IPS-18c (cell line): ENCODE data around the gene ETHE1.

Source experiments
- H3K4me3 ChIP-seq: 2 replicates; pipeline ENCODE4 v1.7.0; 2013; ENCODE audit warnings: low read depth, mild to moderate bottlenecking, low read length, moderate library complexity; ENCODE audit not compliant: insufficient read depth
- H3K9me3 ChIP-seq: one replicate; pipeline ENCODE4 v1.6.1; 2013; ENCODE audit warnings: mild to moderate bottlenecking, low read length, moderate library complexity; ENCODE audit not compliant: control insufficient read depth, insufficient read depth

The ETHE1 gene

DNA sequence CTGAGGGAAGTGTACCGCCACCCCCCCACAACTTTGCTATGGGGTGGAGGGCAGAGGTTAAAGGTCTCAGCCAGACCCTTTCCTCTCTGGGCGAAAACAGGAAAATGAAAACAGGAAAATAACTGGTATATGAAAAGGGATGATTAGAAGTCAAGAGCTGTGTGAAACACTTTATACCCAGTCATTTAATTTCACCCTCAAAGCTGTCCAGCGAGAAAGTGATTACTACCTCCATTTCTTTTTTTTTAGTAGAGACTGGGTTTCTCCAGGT lies 21.9 kb downstream of the ETHE1 start:
- Histone ChIP-seq H3K4me3 (peak overlapping the region; percentile 75), H3K9me3 (no peaks in the 10 kb centered on the region)

DNA sequence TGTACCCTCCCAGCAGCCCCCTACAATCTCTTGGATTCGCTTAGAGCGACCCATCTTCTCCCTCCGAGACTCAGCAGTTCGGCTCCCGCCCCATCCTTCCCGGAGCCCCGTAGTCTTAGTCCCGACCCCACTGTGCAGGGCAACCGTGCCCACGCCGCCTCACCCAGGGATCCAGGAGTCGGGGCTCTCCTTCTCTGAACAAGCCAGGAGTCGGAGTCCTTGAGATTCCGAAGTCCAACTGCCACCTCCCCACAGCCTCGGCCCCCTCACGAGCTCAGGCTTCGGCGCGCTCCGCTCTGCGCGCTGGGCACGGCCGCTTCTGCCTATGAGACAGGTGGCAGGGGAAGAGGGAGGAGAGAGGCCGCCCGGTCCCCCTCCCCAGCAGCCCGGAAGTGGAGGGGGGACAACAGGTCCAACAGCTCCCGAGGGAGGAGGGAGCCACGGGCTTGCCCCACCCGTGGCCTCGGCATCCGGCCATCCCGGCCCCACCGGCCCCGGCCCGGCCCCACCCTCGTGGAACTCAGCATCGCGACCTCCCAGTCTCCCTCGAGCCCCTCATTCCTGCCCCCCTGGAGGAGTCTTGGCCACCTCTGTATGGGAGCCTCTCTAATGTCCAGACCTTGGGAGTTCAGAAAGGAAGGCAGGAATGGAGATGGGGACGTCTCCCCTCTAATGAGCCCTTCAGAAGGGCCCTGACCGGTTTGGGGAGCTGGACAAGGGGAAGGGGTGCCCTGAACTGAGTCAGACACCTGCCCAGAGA lies 22.4 kb downstream of the ETHE1 start, which contains the start of gene PHLDB3:
Gene PHLDB3, minus strand, starts transcription at position 321 of the 760 bp plus-strand sequence. CDS start 628 bp downstream, outside the sequence.
- no peaks in the 10 kb centered on the region for H3K9me3 ChIP-seq
- peak within 1 kb of the TSS; percentile 75 for H3K4me3 ChIP-seq

DNA sequence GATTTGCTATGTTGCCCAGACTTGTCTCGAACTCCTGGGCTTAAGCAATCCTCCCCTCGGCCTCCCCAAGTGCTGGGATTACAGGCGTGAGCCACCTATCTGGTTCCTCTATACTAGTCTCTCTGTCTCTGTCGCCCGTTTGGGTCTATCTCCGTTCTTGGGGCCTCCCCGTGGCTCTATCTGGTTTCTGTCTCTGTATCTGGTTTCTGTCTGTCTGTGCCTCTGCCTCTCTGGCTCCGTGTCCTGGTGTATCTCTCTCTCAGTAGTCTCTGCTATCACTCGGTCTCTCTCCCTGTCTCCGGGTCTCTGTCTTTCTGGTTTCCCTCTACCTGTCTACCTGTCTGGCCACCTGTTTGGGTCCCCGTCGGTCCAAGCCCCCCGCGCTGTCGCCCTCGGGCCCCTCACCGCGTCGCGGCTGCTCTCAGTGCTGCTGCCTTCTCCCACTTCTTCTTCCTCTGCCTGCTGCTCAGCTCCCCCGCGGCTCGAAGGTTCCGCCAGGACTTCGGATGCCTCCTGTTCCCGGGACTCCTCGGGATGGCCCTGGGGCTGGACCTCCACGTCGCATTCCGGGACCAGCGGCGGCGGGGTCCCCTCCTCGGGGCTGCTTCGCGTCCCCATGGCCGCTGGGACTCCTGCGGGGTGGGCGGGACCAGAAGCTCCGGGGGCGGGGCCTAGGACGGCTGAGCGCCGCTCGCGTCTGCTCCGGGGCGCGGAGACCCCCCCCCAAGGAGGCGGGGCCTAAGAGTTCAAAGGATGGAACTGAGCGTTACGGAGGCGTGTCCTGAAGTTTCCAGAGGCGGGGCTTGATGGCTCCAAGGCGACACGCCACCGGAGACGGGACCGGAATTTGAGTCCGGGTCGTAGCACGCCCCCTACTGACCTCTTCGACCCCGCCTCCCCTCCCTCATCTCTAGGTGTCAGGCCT lies 23.2 kb downstream of the ETHE1 start:
- Histone ChIP-seq H3K9me3 (no peaks in the 10 kb centered on the region), H3K4me3 (peak overlapping the region; percentile 75)

DNA sequence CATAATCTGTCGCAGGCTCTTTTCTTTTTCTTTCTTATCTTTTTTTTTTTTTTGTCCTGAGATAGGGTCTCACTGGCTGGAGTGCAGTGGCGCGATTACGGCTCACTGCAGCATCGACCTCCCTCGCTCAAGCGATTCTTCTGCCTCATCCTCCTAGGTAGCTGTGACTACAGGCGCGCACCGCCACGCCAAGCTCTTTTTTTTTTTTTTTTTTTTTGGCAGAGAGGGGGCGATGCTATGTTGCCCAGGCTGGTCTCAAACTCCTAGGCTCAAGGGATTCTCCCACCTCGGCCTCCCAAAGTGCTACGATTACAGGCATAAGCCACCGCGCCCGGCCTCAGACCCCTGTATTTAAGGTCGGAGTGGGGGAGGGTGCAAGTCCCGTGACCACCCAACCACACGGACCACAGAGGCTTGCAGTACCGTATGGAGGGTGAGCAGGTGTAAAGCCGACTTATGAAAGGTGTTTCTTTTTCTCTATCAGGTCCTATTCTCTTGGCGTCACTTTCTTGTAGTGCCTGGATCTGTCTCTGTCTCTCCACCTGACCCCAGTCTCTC lies 24.5 kb downstream of the ETHE1 start:
- Histone ChIP-seq H3K4me3 (no peak overlapping the region), H3K9me3 (no peaks in the 10 kb centered on the region)

DNA sequence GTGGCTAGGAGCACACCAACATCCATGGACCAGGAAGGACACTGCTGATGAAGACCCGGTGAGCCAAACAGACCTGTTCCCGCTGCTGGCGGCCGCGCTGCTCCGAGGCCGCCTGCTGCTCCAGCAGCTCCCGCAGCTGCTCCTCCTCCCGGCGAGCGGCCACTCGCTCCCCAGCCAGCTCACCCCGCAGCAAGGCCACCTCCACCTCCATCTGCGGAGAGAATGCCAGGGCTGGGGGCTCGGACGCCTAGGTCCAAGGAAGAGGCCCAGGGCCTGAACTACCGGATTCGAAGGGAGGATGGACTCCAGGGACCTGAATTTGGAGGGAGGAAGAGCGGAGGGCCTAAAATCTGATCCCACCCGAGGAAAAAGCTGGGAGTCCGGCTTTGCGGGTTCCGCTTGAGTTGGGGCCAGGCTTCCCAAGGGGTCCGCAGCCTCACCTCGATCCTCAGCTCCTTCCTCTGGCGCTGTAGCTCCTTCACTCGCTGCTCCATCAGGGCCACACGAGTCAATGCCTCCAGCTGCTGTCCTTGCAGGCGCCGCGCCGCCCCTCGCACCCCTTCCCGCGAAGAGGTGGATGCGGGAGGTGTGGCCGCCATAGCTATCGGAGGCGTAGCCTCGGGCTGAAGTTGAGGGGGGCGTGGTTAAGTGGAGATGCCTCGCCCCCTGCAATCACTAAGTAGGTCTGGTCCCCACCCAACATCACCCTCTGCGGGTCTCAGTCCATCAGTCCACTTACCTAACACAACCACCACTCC lies 25.2 kb downstream of the ETHE1 start:
- H3K9me3 ChIP-seq, result no peaks in the 10 kb centered on the region

DNA sequence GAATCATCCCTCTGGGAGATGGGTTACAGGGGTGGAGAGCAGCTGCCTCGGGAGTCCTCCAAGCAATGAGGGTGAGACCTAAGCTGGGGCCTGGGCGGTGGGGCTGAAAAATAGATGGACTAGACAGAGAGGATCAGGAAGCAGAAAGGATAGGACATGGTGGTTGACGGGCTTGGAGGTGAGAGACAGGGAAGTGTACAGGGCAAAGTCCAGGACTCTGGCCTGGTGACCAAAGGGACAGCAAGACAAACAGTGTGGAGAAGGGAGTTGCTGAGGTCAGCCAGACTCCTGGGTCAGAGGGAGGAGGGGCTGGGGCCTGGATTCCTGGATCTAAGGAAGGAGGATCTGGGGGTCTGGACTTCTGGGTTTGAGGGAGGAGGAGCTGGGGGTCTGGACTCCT lies 28.0 kb downstream of the ETHE1 start:
- no peak overlapping the region for H3K4me3 ChIP-seq
- no peaks in the 10 kb centered on the region for H3K9me3 ChIP-seq

More for the DNA sequence above, 25.2 kb downstream of the ETHE1 start:
- H3K4me3 ChIP-seq, result peak overlapping the region; percentile 60

DNA sequence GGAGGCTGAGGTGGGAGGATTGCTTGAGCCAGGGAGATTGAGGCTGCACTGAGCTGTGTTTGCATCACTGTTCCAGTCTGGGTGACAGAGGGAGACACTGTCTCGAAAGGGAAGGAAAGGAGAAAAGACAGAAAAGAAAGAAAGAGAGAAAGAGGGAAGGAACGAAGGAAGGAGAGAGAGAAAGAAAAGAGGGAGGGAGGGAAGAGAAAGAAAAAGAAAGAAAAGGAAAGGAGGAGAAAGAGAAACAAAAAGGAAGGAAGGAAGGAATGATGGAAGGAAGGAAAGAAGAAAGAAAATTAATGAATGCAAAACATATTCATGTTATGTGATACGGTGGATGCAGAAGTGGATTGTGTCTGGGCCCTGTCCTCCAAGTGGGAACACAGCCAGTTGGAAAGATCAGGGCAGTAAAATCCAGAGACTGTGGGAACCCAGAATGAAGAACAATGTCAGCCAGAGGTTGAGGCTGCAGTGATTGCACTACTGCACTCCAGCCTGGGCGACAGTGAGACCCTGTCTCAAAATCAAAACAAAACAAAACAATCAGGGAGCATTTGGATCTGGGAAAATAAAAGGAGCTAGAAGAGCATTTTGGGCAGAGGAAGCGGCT lies 28.7 kb downstream of the ETHE1 start:
- Histone ChIP-seq H3K4me3 (no peak overlapping the region), H3K9me3 (no peaks in the 10 kb centered on the region)

DNA sequence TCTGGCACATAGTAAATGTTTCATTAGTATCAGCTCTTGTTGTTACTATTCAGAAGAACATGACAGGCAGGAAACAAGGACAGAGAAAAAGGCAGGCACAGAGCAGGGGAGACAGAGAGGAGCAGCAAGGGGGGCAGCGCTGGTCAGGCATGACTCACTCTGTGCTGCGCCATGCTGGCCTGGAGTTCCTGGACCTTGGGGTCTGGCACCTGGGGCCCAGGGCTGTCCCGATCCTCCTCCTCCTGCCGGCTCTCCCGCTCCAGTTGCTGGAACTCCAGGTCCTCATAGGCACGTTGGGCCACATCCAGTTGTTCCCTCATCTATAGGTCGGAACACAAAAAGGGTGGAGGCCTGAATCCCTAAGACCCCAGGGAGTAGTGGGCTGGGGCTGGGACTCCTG lies 30.0 kb downstream of the ETHE1 start:
- H3K4me3 ChIP-seq, result no peak overlapping the region
- H3K9me3 ChIP-seq, result no peaks in the 10 kb centered on the region

DNA sequence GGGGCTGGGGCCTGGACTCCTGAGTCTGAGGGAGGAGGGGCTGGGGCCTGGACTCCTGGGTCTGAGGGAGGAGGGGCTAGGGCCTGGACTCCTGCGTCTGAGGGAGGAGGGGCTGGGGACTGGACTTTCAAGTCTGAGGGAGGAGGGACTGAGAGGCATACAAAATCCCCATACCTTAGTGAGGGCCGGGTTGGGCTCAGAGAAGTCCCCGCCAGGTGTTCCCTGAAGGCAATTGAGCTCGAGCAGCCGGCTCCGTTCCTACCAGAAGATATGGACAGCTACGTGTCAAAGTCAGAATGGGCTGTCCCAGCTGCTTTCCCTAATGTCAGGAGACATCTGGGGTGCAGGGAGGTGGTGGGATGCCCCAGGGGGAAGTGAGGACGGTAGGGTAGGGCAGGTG lies 31.9 kb downstream of the ETHE1 start:
- no peak overlapping the region for H3K4me3 ChIP-seq
- no peaks in the 10 kb centered on the region for H3K9me3 ChIP-seq

DNA sequence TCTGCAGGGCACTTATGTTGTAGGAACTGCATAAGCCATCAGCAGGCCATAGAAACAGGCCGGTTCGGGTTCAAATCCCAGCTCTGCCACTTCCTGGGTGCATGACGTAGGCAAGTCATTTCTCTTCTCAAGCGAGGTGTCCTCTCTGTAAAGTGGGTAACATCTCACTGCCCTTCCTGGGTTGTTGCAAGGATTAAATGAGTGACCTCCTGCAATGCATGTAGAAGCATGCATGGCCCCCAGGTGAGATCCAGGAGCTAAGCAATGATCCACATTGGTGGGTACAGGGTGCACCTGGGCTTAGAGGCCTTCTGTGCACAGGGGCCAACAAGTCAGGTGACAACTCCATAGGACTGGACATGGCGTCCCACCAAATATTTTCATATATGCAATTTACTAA lies 36.2 kb downstream of the ETHE1 start:
- Histone ChIP-seq H3K9me3 (no peaks in the 10 kb centered on the region), H3K4me3 (no peak overlapping the region)

DNA sequence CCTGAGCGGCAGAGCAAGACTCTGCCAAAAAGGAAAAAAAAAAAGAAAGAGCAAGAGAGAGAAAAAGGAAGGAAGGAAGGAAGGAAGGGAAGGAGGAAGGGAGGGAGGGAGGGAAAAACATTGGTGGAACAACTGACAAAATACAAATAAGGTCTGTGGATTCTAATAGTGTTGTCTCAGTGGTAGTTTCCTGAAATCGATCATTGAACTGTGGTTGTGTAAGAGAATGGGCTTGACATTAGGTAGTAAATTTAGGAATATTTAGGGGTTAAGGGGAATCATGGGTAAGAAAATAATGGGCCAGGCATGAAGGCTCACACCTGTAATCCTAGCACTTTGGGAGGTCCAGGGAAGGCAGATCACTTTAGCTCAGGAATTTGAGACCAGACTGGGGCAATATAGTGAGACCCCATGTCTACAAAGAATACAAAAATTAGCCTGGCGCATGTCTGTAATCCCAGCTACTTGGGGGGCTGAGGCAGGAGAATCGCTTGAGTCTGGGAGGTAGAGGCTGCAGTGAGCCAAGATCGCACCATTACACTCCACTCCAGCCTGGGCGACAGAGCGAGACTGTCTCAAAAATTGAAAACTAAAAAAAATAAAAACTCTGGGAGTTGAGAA lies 36.9 kb downstream of the ETHE1 start:
- H3K9me3 ChIP-seq, result no peaks in the 10 kb centered on the region

DNA sequence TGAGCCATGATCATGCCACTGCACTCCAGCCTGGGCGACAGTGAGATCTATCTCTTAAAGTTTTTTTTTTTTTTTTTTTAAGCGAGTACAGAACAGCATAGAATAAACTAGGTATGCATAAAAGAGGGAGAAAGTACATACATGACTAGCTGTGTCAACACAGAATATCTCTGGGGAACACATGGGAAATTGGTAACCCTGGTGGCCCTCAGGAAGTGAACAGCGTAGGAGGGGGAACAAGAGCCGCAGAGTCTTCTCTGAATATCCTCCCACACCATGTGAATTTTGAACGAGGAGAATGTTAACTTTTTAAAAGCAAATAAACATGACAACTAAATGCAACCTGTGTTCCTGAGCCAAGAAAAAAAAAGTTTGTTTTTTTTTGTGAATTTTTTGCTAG lies 37.7 kb downstream of the ETHE1 start:
- Histone ChIP-seq H3K4me3 (no peak overlapping the region), H3K9me3 (no peaks in the 10 kb centered on the region)

More for the DNA sequence above, 36.9 kb downstream of the ETHE1 start:
- no peak overlapping the region for H3K4me3 ChIP-seq

DNA sequence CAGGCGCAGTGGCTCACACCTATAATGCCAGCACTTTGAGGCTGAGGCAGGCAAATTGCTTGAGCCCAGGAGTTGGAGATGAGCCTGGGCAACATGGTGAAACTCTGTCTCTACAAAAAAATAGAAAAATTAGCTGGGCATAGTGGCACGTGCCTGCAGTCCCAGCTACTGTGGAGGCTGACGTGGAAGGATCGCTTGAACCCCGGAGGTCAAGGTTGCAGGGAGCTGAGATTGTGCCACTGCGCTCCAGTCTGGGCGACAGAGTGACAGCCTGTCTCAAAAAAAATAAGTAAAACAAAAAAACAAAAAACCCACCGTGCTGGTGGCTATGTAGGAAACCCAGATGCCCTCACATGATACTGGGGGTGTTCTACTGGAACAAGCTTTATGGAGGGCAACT lies 38.8 kb downstream of the ETHE1 start:
- Histone ChIP-seq H3K4me3 (no peak overlapping the region), H3K9me3 (no peaks in the 10 kb centered on the region)

DNA sequence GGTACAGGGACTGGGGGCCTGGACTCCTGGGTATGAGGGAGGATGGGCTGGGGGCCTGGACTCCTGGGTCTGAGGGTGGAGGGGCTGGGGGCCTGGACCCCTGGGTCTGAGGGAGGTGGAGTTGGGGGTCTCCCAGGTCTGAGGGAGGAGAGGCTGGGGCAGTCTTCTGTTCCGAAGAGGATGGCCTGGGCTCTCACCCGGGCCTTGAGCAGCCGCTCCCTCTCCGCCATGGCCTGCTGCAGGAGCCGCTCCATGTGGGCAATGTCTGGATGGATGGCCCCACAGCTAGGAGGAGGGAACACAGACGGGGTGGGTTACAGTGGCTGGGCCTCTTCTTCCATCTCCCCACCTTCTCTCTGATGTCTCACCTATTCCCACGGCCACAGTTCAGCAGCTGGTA lies 40.6 kb downstream of the ETHE1 start:
- Histone ChIP-seq H3K4me3 (no peak overlapping the region), H3K9me3 (no peaks in the 10 kb centered on the region)

DNA sequence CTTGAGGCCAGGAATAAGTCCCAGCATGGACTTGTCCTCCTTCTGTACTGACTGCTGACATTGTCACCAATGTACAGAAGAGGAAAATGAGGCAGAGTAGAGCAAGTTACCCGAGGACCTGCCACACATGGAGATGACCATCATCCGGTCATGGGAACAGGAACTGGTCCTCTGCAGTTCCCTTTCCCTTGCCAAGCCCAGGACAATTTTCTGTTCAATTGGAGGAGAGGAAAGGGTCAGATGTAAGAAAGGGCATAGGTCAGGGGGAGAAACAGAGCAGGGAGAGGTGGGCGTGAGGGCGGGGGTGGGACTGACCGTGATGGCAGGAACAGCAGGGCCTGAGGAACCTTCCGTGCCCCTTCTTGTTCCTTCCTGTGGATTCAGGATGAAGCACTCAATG lies 41.0 kb downstream of the ETHE1 start:
- Histone ChIP-seq H3K9me3 (no peaks in the 10 kb centered on the region), H3K4me3 (no peak overlapping the region)

DNA sequence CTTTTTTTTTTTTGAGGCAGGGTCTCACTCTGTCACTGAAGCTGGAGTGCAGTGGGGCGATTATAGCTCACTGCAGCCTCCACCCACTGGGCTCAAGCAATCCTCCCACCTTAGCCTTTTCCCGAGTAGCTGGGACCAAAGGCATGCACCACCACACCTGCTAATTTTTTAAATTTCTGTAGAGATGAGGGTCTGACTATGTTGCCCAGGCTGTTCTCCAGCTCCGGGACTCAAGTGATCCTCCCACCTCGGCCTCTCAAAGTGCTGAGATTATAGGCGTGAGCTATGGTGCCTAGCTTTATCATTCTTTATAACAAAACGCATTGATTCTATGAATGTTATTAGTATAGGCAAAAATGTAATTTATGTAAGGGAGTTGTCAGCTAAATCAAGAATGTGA lies 43.7 kb downstream of the ETHE1 start:
- H3K4me3 ChIP-seq, result no peak overlapping the region
- no peaks in the 10 kb centered on the region for H3K9me3 ChIP-seq

DNA sequence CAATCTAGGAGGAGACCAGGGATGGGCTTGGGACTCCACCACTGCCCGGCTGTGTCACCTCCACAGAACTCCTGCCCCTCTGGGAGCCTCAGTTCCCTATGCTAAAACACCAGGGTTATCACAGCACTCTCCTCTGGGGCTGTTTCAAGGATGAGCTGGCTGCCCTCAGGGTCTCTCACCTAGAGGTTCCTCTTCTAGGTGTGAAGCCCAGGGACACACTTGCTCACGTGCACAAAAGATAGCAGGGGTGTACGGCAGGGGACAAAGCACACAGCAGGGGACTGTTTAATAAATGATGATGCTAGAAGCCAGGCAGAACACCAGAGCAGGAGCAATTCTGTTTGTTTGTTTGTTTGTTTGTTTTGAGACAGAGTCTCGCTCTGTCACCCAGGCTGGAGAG lies 44.8 kb downstream of the ETHE1 start:
- Histone ChIP-seq H3K9me3 (no peaks in the 10 kb centered on the region), H3K4me3 (no peak overlapping the region)
